CD4-positive, alpha-beta T cell treated with Interleukin-21 for 1 hour (primary cell): ENCODE measurements around the gene PHOX2A.

Experiments used
- DNase-seq: peaks from one replicate; pipeline ENCODE4 v3.0.0-alpha.2; 2020

The PHOX2A gene

DNA sequence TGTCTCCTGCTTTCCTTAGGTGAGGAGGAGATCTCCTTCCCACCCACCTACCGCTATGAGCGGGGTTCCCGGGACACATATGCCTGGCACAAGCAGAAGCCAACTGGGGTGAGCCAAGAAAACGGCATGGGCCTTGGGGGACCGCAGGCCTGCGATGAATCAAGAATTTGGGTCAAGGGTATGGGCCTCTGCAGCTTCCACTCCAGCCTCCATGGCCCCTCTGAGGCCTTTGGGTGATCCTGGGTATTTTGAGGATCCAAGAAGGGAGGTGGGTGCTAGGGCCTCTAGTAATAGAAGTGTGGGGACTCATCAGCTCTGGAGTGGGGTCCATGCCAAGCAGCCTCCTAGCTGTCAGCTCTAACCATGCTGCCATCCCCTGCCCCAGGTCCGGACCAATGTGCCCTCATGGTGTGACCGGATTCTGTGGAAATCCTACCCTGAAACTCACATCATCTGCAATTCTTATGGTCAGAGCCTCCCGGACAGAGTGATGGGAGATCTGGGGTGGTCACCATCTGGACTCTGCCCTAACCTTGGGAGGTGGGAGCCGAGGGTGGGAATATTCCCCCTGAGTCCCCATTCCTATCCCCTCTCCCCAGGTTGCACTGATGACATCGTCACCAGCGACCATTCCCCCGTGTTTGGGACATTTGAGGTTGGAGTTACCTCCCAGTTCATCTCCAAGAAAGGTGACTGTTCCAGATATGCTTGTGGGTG lies 10.8 kb downstream of the PHOX2A start:
- DNase-seq = no peak

DNA sequence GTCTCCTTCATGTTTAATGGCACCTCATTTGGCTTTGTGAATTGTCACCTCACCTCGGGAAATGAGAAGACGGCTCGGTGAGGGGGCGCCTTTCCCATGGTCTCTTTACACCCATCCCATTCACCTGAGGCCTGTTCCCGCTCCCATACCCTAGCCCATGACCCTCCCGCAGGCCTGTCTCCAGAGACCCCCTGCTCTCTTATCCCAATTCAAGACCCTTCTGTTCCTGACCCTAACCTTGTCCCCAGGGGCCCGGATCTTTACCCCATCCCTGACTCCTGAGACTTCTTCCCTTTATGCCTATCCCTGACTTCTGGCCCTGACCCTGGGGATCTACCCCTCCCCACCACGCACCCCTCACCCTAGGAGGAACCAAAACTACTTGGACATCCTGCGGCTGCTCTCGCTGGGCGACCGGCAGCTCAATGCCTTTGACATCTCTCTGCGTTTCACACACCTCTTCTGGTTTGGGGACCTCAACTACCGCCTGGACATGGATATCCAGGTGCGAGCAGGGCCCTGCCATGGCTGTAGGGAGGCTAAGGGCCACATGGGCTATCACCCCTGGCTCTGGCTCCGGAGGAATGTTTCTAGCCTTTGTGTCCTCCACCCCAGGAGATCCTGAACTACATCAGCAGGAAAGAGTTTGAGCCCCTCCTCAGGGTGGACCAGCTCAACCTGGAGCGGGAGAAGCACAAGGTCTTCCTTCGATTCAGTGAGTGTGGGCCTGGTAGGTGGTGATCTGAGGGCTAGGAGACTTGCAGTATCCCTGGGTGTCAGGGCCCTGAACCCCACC lies 11.5 kb downstream of the PHOX2A start:
- DNase-seq = no peak

DNA sequence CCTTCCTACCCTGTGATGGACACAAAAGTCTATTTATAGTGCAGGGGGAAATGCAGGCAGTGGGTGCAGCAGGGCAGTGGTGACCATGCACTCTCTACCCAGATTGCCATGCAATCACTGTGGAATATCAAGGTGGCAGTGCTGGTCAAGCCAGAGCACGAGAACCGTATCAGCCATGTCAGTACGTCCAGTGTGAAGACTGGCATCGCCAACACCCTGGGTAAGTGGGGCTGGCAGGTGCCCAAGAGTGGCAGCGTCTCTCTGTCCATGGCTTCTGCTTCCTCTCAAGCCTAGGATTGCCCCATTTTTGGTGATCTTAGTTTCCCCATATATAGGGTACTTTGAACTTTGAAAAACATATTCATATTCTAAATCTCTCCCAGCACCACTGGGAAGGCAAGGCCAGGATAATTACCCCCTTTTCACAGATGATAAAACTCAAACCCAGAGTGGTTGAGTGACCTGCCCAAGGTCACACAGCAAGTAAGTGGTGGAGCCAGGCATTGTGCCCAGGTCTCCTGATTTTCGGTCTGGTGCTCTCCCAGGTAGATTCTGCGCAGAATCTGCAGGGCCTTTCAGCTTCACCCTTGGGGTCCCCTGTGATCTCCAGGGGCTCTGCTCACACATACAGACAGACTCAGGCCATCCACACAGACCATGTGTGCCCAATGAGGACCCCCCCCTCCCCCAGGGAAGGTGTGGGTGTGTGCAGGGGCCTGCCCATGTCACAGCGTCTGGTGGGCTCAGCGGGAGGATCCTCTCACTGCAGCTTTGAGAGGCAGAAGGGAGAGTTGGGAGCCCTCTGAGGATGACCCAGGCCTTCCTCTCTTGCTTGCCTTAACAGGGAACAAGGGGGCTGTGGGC lies 12.3 kb downstream of the PHOX2A start:
- DNase-seq = no peak

DNA sequence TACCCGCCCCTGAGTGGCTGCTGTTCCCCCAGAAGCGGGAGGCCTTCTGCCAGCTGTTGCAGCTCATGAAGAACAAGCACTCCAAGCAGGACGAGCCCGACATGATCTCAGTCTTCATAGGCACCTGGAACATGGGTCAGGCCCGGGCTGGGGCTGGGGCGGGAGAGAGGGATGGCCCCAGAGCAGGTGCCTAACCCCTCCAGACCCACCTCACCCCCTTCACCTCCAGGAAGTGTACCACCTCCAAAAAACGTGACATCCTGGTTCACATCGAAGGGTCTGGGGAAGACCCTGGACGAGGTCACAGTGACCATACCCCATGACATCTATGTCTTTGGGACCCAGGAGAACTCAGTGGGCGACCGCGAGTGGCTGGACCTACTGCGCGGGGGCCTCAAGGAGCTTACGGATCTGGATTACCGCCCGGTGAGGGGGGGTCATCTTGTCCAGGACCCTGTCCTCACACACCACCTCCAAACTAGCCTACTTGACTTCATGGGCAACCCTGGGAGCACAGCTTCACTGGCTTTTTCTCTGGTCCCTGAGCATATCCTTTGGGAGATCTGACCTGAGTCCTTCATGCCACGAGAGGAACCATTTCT lies 13.1 kb downstream of the PHOX2A start:
- no peak for DNase-seq

DNA sequence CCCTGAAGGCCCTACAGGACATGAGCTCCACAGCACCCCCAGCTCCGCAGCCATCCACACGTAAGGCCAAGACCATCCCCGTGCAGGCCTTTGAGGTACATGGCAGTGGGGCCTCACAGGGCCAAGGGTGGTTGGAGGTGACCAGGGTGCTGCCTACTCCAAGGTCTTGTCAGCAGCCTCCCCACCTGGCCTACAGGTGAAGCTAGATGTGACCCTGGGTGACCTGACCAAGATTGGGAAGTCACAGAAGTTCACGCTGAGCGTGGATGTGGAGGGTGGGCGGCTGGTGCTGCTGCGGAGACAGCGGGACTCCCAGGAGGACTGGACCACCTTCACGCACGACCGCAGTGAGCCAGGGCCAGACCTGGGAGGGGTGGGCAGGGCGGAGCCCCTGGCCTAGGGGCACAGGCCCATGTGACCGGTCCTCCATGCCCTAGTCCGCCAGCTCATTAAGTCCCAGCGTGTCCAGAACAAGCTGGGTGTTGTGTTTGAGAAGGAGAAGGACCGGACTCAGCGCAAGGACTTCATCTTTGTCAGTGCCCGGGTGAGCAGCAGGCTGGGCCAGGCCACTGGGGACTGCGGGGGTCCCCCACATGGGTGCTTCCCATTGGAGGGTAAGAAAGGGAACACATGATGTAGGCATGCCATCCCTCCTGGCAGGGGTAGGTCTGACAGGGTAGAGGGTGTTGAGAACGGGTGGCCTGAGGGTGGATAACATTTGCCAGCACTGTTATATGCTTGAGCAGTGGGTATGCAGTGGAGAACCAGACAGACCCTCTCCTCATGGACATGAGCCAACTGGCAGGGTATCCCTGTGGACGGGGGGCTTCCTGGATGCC lies 13.8 kb downstream of the PHOX2A start:
- no peak for DNase-seq

DNA sequence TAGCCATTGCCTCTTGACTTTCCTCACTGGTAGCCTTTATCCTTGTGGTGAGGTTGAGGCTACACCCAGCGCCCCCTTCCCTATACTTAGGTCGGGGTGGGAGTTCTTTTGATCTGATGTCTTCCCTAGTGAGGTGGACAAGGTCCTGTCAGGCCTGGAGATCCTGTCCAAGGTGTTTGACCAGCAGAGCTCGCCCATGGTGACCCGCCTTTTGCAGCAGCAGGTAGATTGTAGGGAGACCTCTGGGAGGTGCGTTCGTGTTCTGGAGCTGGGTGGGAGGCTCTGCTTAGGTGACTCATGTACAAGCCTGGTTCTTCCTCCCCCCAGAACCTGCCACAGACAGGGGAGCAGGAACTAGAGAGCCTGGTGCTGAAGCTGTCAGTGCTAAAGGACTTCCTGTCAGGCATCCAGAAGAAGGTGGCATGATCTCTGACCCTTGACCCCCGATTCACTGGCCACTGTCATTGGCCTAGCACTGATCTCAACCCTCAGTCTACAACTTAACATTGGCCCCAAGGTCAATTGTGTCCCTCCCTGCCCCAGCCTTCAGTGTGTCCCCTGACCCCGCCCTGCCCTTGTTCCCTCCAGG lies 14.5 kb downstream of the PHOX2A start:
- no peak for DNase-seq

DNA sequence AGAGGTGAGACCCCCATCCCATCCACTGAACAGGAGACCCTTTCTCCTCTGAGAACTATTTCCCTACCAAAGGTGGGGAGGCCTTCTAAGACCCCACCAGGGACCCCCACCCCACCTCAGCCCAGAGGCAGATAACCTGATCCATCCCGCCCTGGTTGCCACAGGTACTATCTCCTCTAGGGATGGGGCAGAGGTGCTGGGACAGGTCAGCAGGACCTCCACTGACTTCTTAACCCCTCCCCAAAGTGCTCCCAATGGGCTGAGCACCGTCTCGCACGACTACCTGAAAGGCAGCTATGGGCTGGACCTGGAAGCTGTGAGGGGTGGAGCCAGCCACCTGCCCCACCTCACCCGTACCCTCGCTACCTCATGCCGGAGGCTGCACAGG lies 15.1 kb downstream of the PHOX2A start:
- DNase-seq = no peak

DNA sequence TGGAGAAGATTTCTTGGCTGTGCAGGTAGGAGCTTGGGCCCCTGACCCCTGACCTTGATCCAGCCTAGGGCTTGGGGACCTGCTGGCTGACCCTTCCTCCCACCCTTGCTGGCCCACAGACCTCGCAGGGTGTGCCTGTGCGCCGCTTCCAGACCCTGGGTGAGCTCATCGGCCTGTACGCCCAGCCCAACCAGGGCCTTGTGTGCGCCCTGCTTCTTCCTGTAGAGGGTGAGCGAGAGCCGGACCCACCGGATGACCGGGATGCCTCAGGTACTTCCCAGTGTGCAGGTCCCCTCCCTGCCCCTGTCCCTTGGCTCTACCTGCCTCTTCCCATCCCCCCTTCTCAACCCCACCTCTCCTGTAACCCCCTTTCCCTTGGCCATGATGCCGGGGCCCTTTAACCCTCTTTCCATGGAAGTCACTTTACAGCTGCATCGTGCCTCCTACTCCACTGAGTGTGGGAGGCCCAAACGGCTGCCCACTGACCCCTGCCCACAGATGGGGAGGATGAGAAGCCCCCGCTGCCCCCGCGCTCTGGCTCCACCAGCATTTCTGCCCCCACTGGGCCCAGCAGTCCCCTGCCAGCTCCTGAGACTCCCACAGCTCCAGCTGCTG lies 15.6 kb downstream of the PHOX2A start:
- DNase-seq = no peak

DNA sequence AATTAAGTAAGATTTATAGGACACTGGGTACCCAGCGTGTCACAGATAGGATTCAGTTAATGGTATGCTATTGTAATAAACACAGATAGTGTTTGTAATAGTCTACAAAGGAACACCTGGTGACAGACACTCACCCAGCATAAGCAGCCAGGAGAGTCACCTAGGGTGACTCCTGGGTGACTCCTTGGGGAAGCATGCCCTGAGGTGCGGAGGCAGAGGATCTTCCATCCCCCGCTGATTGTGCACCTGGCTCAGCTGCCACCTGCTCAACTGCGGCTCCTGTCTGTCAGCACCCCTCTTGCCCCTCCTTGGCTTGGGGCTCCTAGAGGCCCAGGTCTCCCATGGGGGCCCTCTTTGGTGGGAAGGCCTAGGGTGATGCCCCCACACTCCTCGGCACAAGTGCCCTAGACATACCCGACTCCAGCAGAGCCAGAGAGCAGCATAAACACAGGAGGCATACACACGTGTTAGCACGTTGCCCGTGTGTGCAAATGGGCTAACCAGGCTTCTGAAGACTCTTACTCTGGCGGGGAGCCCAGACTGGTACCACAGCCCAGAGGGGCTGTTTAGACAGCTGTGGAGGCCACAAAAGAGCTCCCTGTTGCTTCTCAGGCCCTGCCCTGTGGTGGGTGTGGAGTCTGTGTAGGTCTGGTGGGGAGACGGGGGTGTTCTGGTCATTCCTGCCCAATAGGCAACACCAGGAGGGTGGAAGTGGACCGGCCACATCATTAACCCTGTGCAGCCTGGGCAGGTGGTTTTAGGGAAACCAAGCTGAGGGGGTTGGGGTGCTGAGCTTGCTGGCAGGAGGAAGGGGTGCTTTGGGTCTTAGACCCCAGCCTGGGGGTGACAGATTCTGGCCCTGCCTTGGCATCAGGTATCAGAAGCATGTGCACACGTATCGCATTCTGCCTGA lies 16.4 kb downstream of the PHOX2A start:
- no peak for DNase-seq

DNA sequence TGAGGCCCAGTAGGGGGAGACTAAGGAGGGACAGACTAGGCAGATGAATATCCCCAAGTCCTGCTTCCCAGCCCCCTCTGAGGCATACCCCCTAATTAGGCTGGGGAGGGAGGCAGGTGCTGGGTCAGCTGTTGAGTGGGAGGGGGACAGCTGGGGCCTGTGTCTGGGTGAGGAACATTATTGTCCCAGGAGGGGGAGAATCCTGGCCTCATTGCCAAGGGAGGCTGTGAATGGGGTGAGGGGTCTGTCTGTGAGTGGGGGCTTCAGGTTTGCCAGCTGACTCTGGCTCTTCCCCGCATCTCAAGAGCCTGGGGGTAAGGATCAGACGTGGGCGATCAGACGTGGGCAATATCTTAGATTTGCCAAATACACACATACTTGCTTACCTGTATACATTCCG lies 17.3 kb downstream of the PHOX2A start:
- DNase-seq = no peak

DNA sequence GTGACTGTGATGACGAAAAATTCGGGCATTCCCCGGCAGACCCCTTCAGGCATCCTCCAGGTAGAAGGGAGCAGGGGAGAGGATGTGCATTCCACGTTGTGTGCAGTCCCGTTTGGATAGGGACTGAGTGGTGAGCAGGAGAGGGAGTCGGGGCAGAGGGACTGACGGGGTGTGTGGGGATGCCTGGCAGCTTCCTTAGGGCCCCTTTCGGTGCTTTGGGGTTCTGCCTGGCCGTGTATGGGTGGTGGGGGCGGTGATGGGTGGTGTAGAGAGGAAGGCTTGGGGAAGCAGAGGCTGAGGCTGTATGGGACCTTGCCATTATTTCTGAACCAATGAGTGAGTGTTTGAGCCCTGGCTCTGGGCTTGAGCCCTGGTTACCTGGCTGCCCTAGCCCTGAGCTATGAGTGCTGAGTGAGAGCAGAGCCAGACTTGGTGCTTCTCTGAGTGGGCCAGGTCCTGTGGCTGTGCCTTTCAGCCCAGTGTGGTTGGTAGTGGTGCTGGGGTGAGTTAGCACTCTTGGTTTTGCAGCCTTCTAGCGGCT lies 18.5 kb downstream of the PHOX2A start:
- peak; percentile 48 for DNase-seq

DNA sequence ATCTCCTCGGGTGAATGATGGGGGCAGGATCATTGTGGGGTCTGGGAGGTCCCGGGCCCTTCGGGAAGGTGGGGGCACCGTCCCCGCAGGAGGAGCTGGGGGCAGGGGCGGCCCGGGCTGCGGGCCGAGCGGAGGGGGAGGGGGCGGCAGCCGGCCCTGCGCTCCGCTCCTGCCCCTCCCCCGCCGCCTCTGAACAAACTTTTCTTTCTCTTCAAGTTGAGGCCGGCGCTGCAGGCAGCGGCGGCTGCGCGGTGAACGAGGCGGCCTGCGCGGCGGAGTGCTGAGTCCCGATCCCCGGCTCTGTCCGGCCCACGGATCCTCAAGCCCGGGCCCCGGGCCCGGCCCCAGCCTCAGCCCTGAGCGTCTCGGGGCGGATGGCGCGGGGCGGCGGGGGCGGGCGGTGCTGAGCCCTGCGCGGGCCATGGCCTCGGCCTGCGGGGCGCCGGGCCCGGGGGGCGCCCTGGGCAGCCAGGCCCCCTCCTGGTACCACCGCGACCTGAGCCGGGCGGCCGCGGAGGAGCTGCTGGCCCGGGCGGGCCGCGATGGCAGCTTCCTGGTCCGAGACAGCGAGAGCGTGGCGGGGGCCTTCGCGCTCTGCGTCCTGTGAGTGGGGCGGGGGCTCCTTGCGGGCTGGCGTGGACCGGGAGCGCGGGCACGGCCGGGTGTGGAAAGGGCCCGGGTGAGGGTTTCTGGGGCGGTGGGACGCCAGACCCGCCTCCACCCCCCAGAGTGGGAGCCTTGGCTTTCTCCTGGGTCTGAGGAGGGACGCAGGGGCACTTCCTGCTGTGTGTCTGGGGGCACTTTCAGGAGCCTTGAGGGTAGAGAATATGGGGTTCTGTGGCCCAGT lies 19.2 kb downstream of the PHOX2A start, which contains the start of gene INPPL1:
Gene INPPL1, plus strand, starts transcription at position 204 of the 847 bp plus-strand sequence. Its CDS starts 218 bp downstream, at position 422.
- peak; percentile 32 for DNase-seq

DNA sequence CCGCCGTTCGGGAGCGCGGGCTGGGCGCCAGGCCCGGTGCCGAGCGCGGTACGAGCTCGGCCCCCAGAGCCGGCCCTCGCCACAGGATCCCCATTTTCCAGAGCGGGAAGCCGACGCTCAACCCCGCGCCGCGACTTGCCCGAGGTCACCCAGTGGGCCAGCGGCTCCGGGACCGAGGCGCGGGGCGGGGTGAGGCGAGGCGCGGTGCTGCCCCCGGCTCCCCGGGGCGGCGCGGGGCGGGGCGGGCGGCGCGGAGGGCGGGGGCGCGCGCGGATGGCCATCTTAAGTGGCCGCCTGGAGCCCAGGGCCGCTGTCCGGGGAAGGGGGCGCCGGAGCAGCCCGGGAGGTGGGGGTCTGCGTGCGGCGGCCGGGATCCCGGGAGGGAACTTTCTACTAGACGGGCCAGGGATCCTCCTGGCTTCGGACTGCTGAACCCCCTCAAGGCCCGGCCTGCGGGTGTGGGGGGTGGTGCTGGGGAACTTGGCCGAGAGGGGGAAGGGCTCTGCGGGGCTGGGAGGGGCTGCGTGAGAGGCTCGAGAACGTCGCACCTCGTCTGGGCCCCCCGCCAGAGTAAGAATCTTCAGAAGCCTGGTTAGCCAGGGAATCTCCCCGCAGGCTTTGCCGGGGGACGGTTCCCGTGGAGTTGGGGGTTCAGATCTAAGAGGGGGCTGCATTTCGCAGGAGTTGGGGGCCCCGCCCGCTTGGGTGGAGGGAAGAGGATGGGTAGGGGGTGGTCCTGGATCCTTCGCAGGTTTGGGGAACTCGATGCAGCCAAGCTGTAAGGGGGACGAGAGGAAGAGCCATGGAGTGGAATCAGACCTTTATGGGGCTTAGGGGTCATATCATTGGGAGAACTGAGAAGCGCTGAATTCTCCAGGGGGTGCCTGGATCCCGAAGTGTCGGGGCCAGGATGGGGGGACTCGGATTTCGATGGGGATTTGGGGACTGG lies 20.1 kb downstream of the PHOX2A start:
- peak; percentile 62 for DNase-seq

DNA sequence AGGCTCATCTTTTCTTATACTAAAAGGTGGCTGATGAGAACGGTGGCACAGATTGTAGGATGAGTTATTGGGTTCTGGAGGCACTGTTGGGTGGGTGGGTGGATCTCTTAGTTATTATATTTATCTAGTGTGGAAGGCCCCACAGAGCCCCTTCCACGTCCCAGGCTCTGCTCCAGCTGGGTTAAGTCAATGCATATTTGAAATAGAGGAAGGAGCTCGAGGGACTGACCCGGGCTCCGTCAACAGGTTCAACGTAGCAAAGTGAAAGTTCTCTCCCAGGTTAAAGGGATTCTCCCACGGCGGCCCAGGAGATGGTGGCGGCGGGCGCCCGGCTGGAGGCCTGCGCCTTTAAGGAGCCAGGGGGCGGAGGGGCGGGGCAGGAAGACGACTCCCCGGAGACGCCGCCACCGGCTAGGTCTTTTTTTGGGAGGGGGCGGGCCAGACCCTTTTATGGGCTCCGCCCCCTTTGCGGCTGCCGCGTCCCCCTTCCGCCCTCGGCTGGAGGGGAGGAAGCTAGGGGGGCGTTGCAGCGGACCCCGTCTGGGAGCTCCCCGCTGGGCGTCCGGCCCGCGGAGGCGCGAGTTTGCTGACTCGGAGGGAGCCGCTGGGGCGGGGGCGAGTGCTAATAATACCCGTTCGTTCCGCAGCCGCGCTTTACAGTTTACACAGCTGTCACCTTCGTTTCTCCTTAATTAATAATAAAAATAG lies 20.9 kb downstream of the PHOX2A start:
- peak; percentile 94 for DNase-seq

DNA sequence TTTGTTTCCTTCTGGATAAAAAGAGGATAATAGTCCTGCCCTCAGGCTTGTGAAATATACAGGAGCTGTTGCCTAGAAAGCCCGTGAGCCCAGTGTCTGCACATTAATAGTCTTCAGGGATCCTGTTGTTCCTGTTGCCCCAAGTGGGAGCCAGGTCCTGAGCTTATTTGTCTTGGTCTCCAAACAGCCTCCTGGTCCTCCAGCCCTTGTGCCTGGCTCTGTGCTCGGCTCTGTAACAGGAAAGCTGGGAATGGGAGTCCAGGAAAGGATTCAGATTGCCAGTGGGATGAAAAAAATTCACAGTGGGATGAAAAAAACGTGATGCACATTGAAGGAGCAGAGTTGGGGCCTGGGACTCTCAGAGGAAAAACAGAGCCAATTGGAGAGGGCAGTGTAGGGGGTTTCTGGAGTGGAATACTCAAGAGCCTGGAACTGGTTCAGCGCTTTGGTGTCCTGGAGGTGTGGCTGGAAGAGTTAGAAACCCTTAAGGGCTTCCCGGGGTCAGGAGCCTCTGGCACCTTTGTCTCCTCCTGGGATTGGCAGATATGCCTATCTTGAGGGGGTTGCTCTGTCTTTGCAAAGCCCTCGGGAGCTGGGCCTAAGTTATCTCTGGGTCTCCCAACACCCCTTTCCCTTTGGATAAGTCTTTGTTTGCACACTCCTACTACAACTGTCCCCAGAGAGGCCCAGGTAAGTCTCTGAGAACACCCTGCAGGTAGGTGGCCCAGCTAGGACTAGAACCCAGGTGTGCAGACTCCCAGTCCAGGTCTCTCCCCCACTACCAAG lies 21.7 kb downstream of the PHOX2A start:
- no peak for DNase-seq
